Choroid plexus epithelial cell (primary cell): ENCODE results near the gene GALNT1.

Source experiments
- DNase-seq: peaks from one replicate; pipeline ENCODE4 v3.0.0-alpha.2; 2010; ENCODE audit warnings: low read depth
- H3K4me3 ChIP-seq: 2 replicates; pipeline ENCODE4 v1.5.1; 2011; ENCODE audit warnings: low read depth, mild to moderate bottlenecking, control low read depth, low read length, moderate library complexity
- TF ChIP-seq, protein P1 (sequence below): conservative IDR thresholded peaks from 2 replicates; pipeline ENCODE4 v1.5.1; 2011; ENCODE audit warnings: low read depth, mild to moderate bottlenecking, control low read depth, inconsistent platforms, low read length, moderate library complexity

GALNT1 gene

GRCh38 chr18:35695803-35696202 lies 114.3 kb downstream of the GALNT1 start:
- TF ChIP-seq, protein P1, sequence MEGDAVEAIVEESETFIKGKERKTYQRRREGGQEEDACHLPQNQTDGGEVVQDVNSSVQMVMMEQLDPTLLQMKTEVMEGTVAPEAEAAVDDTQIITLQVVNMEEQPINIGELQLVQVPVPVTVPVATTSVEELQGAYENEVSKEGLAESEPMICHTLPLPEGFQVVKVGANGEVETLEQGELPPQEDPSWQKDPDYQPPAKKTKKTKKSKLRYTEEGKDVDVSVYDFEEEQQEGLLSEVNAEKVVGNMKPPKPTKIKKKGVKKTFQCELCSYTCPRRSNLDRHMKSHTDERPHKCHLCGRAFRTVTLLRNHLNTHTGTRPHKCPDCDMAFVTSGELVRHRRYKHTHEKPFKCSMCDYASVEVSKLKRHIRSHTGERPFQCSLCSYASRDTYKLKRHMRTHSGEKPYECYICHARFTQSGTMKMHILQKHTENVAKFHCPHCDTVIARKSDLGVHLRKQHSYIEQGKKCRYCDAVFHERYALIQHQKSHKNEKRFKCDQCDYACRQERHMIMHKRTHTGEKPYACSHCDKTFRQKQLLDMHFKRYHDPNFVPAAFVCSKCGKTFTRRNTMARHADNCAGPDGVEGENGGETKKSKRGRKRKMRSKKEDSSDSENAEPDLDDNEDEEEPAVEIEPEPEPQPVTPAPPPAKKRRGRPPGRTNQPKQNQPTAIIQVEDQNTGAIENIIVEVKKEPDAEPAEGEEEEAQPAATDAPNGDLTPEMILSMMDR, result no peak
- no peak for DNase-seq
- H3K4me3 ChIP-seq, result no peak overlapping the region

DNA sequence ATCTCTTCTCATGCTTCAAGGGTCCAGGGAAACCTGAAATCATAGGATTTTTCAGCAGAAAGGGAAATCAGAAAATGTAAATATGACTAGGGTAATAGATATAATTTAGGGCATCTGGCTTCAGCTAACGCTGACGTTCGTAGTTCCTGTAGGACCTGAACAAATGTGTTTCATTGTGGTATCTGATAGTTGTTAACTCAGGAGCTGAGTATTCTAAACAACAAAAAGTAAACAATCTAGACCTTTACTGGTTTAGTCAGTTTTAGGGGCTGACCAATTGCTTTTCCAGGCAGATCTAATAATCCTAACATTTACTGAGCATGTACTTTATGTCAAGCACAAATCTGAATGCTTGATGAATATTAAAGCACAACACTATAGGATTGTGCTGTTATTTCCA lies 114.8 kb downstream of the GALNT1 start:
- no peak overlapping the region for H3K4me3 ChIP-seq
- no peak for DNase-seq
- TF ChIP-seq, protein P1, result no peak

GRCh38 chr18:35697869-35698268 lies 116.3 kb downstream of the GALNT1 start:
- DNase-seq, result no peak
- H3K4me3 ChIP-seq, result no peak overlapping the region
- TF ChIP-seq, protein P1, result no peak

GRCh38 chr18:35703043-35703688 lies 121.6 kb downstream of the GALNT1 start:
- TF ChIP-seq, protein P1, result no peak
- no peak for DNase-seq
- H3K4me3 ChIP-seq, result no peak overlapping the region

DNA sequence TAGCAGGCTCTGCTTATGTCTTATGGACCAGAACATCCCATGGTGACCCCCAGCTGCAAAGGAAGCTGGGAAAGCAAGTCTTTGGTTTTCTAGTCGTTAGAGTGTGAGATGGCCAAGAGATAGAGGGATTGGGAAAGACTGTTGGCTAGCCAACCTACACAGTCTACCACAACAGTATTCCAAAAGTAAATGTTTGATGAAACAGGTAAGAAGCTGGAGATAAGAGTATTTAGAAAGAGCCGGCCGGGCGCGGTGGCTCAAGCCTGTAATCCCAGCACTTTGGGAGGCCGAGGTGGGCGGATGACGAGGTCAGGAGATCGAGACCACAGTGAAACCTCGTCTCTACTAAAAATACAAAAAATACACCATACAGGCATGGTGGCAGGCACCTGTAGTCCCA lies 124.4 kb downstream of the GALNT1 start:
- no peak overlapping the region for H3K4me3 ChIP-seq
- DNase-seq, result no peak
- TF ChIP-seq, protein P1, result no peak

DNA sequence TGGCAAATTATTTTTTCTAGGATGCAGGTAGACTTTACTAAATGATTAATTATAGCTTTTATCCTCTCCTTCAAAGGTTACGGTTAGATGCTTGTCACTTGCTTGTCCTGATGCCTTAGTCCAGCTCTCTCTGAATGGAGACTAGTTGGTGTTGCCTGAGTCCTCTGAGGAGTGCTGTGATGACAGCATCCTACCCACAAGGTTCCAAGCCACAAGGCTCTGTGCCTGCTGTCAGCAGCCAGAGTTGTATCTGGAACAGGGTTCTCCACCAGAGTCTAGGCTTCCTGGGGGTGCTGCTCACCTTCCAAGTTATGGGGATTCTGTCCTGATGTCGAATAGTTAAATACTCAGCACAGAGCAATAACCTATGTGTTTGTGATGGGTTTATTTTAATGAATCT lies 125.7 kb downstream of the GALNT1 start:
- H3K4me3 ChIP-seq, result no peak overlapping the region

DNA sequence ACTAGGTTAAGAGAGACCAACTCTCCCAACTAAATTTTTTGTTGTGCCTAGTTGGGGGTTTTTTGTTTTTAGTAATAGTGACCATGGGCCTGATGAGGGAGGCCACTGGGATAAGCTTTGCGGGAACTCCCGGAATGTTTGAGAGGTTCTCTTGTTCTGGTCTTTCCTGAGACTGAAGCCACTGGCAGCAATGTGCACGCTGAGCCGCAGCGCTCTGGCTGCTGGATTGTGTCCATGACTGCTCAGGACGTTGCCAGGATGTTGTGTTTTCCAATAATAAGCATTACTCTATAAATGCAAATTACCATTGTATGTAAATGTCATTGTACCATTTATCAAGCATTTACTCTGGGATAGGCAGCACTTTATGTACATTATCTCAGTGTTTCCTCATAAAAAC lies 126.1 kb downstream of the GALNT1 start:
- no peak overlapping the region for H3K4me3 ChIP-seq
- TF ChIP-seq, protein P1, result no peak
- no peak for DNase-seq

More for the DNA sequence above, 125.7 kb downstream of the GALNT1 start:
- TF ChIP-seq, protein P1, result no peak
- DNase-seq, result no peak
